K562 (cell line): ENCODE measurements around the gene SLC27A6.

Experiments used
- EWSR1 ChIP-seq: fragments of 450-650 bp; IDR thresholded peaks from 2 replicates; pipeline ENCODE4 v1.6.1; 2018; ENCODE audit warnings: borderline replicate concordance, mild to moderate bottlenecking, low read depth, moderate library complexity; ENCODE audit not compliant: partially characterized antibody
- FOXJ3 ChIP-seq: sonication (generic); formaldehyde crosslinking; IDR thresholded peaks from 2 replicates; pipeline ENCODE4 v1.4.0; 2020; ENCODE audit warnings: mild to moderate bottlenecking, missing genetic modification reagents
- POLR2AphosphoS2 ChIP-seq: IDR thresholded peaks from 2 replicates; pipeline ENCODE4 v1.6.1; 2012; ENCODE audit warnings: low read length, improper control_type of control experiment
- REST ChIP-seq, 2 experiments: fragments of 450-650 bp; formaldehyde crosslinking in 1 of 2; IDR thresholded peaks; 2 replicates each; pipeline versions ENCODE4 v1.4.0 to v1.6.1; 2014 to 2020; ENCODE audit warnings: mild to moderate bottlenecking in 2 of 2, borderline replicate concordance in 1 of 2, low read depth in 1 of 2
- RREB1 ChIP-seq: fragments of 250-450 bp; sonication (Bioruptor Pico); IDR thresholded peaks from 2 replicates; pipeline ENCODE4 v1.4.0; 2020
- ZBTB33 ChIP-seq: sonication (generic); formaldehyde crosslinking; IDR thresholded peaks from 2 replicates; pipeline ENCODE4 v1.8.1; 2023; ENCODE audit warnings: mild to moderate bottlenecking, missing genetic modification reagents
- ZFX ChIP-seq: sonication (generic); formaldehyde crosslinking; IDR thresholded peaks from 2 replicates; pipeline ENCODE4 v1.8.0; 2022; ENCODE audit warnings: mild to moderate bottlenecking, missing genetic modification reagents, moderate library complexity
- ZNF165 ChIP-seq: fragments of 250-450 bp; sonication (Bioruptor Pico); IDR thresholded peaks from 2 replicates; pipeline ENCODE4 v1.4.0; 2020; ENCODE audit warnings: borderline replicate concordance
- ZNF507 ChIP-seq: conservative IDR thresholded peaks from 2 replicates; pipeline ENCODE4 v1.6.1; 2017; ENCODE audit warnings: missing genetic modification characterization, missing compliant biosample characterization

- TF ChIP-seq REST (IDR thresholded peaks at IDR 0.05; ENCODE audit: borderline replicate concordance): no peak
- TF ChIP-seq REST (CRISPR knock-in tag; IDR thresholded peaks at IDR 0.05; ENCODE audit: low read depth): no peak
- no peak for TF ChIP-seq FOXJ3 (CRISPR knock-in tag)
- no peak for TF ChIP-seq POLR2AphosphoS2
- no peak for TF ChIP-seq ZBTB33 (CRISPR knock-in tag)
- TF ChIP-seq ZFX (CRISPR knock-in tag): no peak
- TF ChIP-seq RREB1: no peak
- no peak for TF ChIP-seq ZNF165 (CRISPR knock-in tag)
- TF ChIP-seq ZNF507 (tag): no peak
- TF ChIP-seq EWSR1: no peak
Observed at GRCh38 chr5:128965638-128966302, 482 bp downstream of the SLC27A6 start.
